GM18870 (cell line): ENCODE results near the gene TH.

Source experiments
- ATAC-seq: cut with Tn5 transposase; IDR thresholded peaks from one replicate; pipeline ENCODE4 v1.9.1; 2021; ENCODE audit warnings: moderate library complexity; ENCODE audit not compliant: unreplicated experiment

Gene TH

GRCh38 chr11:2143799-2144543 lies 27.6 kb downstream of the TH start:
- no peak for ATAC-seq

- no peak for ATAC-seq
Measured at GRCh38 chr11:2143477-2143798, 28.2 kb downstream of the TH start.

GRCh38 chr11:2142762-2143202 lies 28.8 kb downstream of the TH start:
- ATAC-seq = no peak

GRCh38 chr11:2142300-2142759 lies 29.3 kb downstream of the TH start:
- no peak for ATAC-seq

- no peak for ATAC-seq
Measured at GRCh38 chr11:2140411-2141400, 30.9 kb downstream of the TH start.

GRCh38 chr11:2139621-2140337 lies 31.8 kb downstream of the TH start:
- ATAC-seq = no peak

GRCh38 chr11:2139123-2139521 lies 32.5 kb downstream of the TH start, which contains the start of gene IGF2:
Gene IGF2, minus strand, starts transcription at chr11:2139389. Its CDS starts 3,866 bp downstream, at chr11:2135523.
- ATAC-seq = no peak

- no peak for ATAC-seq
Measured at GRCh38 chr11:2138431-2139122, 33.0 kb downstream of the TH start.

- ATAC-seq = no peak
Measured at GRCh38 chr11:2138068-2138430, 33.6 kb downstream of the TH start.

GRCh38 chr11:2137202-2138067 lies 34.2 kb downstream of the TH start:
- no peak for ATAC-seq

GRCh38 chr11:2136952-2137201 lies 34.7 kb downstream of the TH start:
- no peak for ATAC-seq

GRCh38 chr11:2136209-2136951 lies 35.2 kb downstream of the TH start:
- ATAC-seq = no peak

- no peak for ATAC-seq
Measured at GRCh38 chr11:2135648-2136201, 35.9 kb downstream of the TH start.

- ATAC-seq = no peak
Measured at GRCh38 chr11:2135018-2135569, 36.5 kb downstream of the TH start.

- no peak for ATAC-seq
Measured at GRCh38 chr11:2134022-2135010, 37.3 kb downstream of the TH start.

- no peak for ATAC-seq
Measured at GRCh38 chr11:2133241-2134021, 38.2 kb downstream of the TH start.

- no peak for ATAC-seq
Measured at GRCh38 chr11:2132874-2133240, 38.8 kb downstream of the TH start.
